ENCODE results near the gene CRTC3. TPM values are rescaled to one million over a fixed set of nuclear protein-coding genes. Genes with fewer than 3 reads are reported as not detected.
A peak's percentile ranks its signal among the peaks of the same experiment; 100 is the strongest.

Gene CRTC3, protein sequence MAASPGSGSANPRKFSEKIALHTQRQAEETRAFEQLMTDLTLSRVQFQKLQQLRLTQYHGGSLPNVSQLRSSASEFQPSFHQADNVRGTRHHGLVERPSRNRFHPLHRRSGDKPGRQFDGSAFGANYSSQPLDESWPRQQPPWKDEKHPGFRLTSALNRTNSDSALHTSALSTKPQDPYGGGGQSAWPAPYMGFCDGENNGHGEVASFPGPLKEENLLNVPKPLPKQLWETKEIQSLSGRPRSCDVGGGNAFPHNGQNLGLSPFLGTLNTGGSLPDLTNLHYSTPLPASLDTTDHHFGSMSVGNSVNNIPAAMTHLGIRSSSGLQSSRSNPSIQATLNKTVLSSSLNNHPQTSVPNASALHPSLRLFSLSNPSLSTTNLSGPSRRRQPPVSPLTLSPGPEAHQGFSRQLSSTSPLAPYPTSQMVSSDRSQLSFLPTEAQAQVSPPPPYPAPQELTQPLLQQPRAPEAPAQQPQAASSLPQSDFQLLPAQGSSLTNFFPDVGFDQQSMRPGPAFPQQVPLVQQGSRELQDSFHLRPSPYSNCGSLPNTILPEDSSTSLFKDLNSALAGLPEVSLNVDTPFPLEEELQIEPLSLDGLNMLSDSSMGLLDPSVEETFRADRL
- total RNA-seq: 15.3 and 15.7 TPM in 2 replicates
- polyA plus RNA-seq: 17.6 and 18.5 TPM in 2 replicates

DNA sequence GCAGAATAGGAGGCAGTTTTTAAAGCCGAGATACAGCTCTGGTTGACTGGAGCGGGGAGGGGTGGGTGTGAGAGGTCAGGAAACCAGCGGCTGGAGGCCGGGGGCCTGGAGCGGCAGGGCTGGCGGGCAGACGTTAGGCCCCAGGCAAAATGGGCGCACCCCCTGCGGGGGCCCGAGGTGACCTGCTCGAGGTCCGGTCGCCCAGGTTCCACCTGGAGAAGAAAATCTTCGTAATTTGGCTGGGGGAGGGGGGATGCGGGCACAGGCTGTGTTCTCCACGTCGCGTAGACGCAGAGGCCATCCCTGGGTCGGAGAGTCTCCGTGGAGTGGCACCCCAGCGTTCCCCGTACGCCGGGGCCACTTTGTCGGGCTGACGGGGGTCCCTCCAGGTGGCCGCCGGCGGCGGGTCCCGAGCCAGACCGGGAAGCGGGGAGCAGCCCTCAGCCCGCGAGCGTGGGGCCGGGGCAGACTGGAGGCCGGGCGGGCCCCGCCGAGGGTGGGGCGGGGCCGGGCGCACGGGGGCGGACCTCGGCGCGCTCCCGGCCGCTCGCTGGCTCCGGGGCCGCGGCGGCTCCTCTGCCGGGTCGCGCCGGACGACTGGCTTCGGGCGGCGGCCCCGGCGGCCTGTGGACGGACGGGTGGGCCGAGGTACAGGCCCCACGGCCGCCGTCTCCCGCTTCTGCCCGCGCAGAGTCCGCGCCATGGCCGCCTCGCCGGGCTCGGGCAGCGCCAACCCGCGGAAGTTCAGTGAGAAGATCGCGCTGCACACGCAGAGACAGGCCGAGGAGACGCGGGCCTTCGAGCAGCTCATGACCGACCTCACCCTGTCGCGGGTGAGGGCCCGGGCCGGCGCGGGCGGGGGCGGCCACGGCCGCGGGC is at the start of gene CRTC3:
Gene CRTC3, plus strand, starts transcription at position 553 of the 879 bp plus-strand sequence. Its CDS starts 149 bp downstream, at position 702.
- Histone ChIP-seq H3K9me2 (replicated peaks; ENCODE audit: insufficient read depth) (no peaks in the 10 kb centered on the region), H4K20me1 (ENCODE audit: insufficient read depth, poor library complexity, severe bottlenecking) (peaks cover 19% of the 10 kb centered on the region), H3K4me1 (ENCODE audit: insufficient read depth) (peaks cover 17% of the 10 kb centered on the region), H3K27ac (peak within 1 kb of the TSS; percentile 96), H3K27me3 (no peaks in the 10 kb centered on the region), H3K9me3 (ENCODE audit: low read depth) (no peaks in the 10 kb centered on the region), H3K36me3 (replicated peaks; ENCODE audit: insufficient read depth, low read depth) (no peaks in the 10 kb centered on the region), H3K79me2 (peaks cover 43% of the 10 kb centered on the region), H3K4me2 (peak within 1 kb of the TSS; percentile 93), H3K4me3 (peak within 1 kb of the TSS; percentile 98), H2AFZ (peak within 1 kb of the TSS; percentile 93)
- DNase-seq (ENCODE audit: low spot score): peak; percentile 80
- 2% methylated on average over 65 of the region's 104 CpGs for WGBS (ENCODE audit: low lambda C conversion rate, missing lambda C conversion rate)
- TF ChIP-seq EZH2phosphoT487 (IDR thresholded peaks at IDR 0.05; ENCODE audit: low read depth, severe bottlenecking, unreplicated experiment) (no peak), EZH2 (IDR thresholded peaks at IDR 0.05; ENCODE audit: borderline replicate concordance) (no peak)
- TF ChIP-seq, protein P1, sequence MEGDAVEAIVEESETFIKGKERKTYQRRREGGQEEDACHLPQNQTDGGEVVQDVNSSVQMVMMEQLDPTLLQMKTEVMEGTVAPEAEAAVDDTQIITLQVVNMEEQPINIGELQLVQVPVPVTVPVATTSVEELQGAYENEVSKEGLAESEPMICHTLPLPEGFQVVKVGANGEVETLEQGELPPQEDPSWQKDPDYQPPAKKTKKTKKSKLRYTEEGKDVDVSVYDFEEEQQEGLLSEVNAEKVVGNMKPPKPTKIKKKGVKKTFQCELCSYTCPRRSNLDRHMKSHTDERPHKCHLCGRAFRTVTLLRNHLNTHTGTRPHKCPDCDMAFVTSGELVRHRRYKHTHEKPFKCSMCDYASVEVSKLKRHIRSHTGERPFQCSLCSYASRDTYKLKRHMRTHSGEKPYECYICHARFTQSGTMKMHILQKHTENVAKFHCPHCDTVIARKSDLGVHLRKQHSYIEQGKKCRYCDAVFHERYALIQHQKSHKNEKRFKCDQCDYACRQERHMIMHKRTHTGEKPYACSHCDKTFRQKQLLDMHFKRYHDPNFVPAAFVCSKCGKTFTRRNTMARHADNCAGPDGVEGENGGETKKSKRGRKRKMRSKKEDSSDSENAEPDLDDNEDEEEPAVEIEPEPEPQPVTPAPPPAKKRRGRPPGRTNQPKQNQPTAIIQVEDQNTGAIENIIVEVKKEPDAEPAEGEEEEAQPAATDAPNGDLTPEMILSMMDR (IDR thresholded peaks at IDR 0.05; ENCODE audit: poor library complexity): no peak

DNA sequence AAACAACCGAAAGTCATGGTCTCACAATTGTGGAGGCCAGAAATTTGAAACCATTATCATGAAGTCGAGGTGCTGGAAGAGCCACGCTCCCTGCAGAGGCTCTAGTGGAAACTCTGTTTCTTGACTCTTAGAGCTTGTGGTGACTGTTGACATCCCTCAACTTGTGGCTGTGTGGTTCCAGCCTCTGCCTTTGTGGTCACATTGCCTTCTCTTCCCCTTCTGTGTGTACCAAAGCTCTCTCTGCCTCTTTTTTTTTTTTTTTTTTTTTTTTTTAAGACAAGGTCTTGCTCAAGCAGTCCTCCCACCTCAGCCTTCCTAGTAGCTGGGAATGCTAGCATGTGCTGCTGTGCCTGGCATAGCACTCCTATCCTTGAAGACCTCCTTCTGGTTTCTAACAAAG is 48.7 kb upstream of the CRTC3 start:
- H3K9me2 ChIP-seq (replicated peaks; ENCODE audit: insufficient read depth): no peaks in the 10 kb centered on the region
- H3K27me3 ChIP-seq: no peaks in the 10 kb centered on the region
- no peak overlapping the region for H2AFZ ChIP-seq
- no peaks in the 10 kb centered on the region for H3K36me3 ChIP-seq (replicated peaks; ENCODE audit: insufficient read depth, low read depth)
- DNase-seq (ENCODE audit: low spot score): no peak
- TF ChIP-seq EZH2 (IDR thresholded peaks at IDR 0.05; ENCODE audit: borderline replicate concordance) (no peak), EZH2phosphoT487 (IDR thresholded peaks at IDR 0.05; ENCODE audit: low read depth, severe bottlenecking, unreplicated experiment) (no peak)
- TF ChIP-seq, protein P1 (IDR thresholded peaks at IDR 0.05; ENCODE audit: poor library complexity): no peak
- H3K9me3 ChIP-seq (ENCODE audit: low read depth): no peaks in the 10 kb centered on the region
- 93% methylated on average over 3 of the region's 3 CpGs for WGBS (ENCODE audit: low lambda C conversion rate, missing lambda C conversion rate)
- no peak overlapping the region for H3K4me3 ChIP-seq
- no peak overlapping the region for H3K27ac ChIP-seq
- H3K79me2 ChIP-seq: no peaks in the 10 kb centered on the region
- H4K20me1 ChIP-seq (ENCODE audit: insufficient read depth, poor library complexity, severe bottlenecking): no peaks in the 10 kb centered on the region
- no peaks in the 10 kb centered on the region for H3K4me1 ChIP-seq (ENCODE audit: insufficient read depth)
- no peak overlapping the region for H3K4me2 ChIP-seq

DNA sequence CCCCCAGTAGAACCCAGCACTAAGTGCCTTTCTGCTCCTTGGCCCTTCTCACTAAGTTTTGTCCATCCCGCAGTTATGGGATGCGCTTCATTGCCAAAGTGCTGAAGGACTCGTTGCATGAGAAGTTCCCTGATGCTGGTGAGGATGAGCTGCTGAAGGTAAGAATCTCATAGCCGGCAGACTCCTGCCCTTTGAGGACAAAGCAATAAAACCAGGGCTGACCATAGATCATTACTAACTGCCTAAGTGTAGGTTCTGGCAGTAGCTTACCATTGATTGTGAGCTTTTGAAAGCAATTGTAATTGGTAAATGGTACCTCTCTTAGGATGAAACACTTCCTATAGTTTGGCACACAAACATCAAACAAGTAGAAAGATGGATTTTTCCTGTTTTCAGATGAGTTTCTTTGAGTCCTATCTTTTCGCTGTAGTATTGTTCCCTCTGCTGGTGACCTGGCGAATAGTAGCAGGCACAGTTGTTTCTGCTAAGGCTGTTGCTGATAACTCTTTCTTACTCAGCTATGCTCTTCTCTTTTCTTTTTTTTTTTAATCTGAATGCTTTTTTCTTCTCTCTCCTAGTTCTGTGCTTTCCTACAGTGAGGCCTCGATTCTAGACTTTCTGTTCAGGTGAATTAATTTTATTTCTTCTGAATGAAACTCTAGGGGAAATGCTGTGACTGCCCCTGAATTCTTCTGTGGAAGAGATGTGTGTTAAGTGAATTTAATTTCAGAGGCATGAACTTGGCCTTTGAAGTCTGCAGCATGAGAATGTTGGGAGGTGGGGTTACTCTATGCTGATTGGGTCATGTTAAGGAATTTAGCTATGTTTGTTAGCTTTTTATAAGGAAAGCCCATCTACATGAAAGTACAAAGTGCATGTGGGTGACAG is 47.4 kb upstream of the CRTC3 start:
- Histone ChIP-seq H3K4me1 (ENCODE audit: insufficient read depth) (no peaks in the 10 kb centered on the region), H3K9me3 (ENCODE audit: low read depth) (no peaks in the 10 kb centered on the region), H3K9me2 (replicated peaks; ENCODE audit: insufficient read depth) (no peaks in the 10 kb centered on the region), H3K27me3 (no peaks in the 10 kb centered on the region), H3K79me2 (no peaks in the 10 kb centered on the region), H4K20me1 (ENCODE audit: insufficient read depth, poor library complexity, severe bottlenecking) (no peaks in the 10 kb centered on the region), H3K4me3 (no peak overlapping the region), H3K36me3 (replicated peaks; ENCODE audit: insufficient read depth, low read depth) (no peaks in the 10 kb centered on the region), H3K4me2 (no peak overlapping the region), H3K27ac (no peak overlapping the region), H2AFZ (no peak overlapping the region)
- 54% methylated on average over 7 of the region's 7 CpGs for WGBS (ENCODE audit: low lambda C conversion rate, missing lambda C conversion rate)
- no peak for TF ChIP-seq EZH2phosphoT487 (IDR thresholded peaks at IDR 0.05; ENCODE audit: low read depth, severe bottlenecking, unreplicated experiment)
- TF ChIP-seq, protein P1 (IDR thresholded peaks at IDR 0.05; ENCODE audit: poor library complexity): peak; percentile 92
- DNase-seq (ENCODE audit: low spot score): peak; percentile 67
